Peyer's patch (tissue), 4 donors: ENCODE measurements around the gene UTP14C. TPM values are rescaled to one million over a fixed set of nuclear protein-coding genes. Genes with fewer than 3 reads are reported as not detected.

Experiments used
- DNase-seq, 3 donors: peaks; one replicate each; pipeline ENCODE4 v3.0.0-alpha.2; 2017 to 2019
- H3K27ac ChIP-seq, 4 donors: fragments of 200-600 bp; sonication (generic); one replicate each; pipeline ENCODE4 v1.5.1; 2016 to 2019
- H3K27me3 ChIP-seq, 2 donors: fragments of 200-600 bp; sonication (generic); one replicate each; pipeline ENCODE4 v1.5.1; 2019
- H3K36me3 ChIP-seq, 3 donors: fragments of 200-600 bp; sonication (generic); one replicate each; pipeline ENCODE4 v1.5.1; 2016 to 2019
- H3K4me1 ChIP-seq, 4 donors: fragments of 200-600 bp; sonication (generic); one replicate each; pipeline ENCODE4 v1.5.1; 2016 to 2019
- H3K4me3 ChIP-seq, 4 donors: fragments of 200-600 bp; sonication (generic); 1 replicate in 3 of 4; 2 replicates in 1 of 4; pipeline ENCODE4 v1.5.1; 2016 to 2019; ENCODE audit warnings: mild to moderate bottlenecking in 1 of 4
- H3K9me3 ChIP-seq, 4 donors: fragments of 200-600 bp; sonication (generic); one replicate each; pipeline ENCODE4 v1.5.1; 2016 to 2019; ENCODE audit warnings: mild to moderate bottlenecking in 1 of 4
- CTCF ChIP-seq, 6 experiments: fragments of 450-650 bp in 4 of 6; fragments of 200-600 bp in 2 of 6; sonication (generic) in 1 of 6; IDR thresholded peaks; one replicate each; pipeline ENCODE4 v1.5.1; 2017 to 2019; ENCODE audit warnings: antibody characterized with exemption in 6 of 6, mild to moderate bottlenecking in 3 of 6, moderate library complexity in 1 of 6
- POLR2A ChIP-seq, 2 donors: fragments of 450-650 bp; IDR thresholded peaks; one replicate each; pipeline ENCODE4 v1.5.1; 2017; ENCODE audit warnings: antibody characterized with exemption in 2 of 2, mild to moderate bottlenecking in 2 of 2, moderate library complexity in 2 of 2
- total RNA-seq, 4 donors: library from RNA; depleted of rRNA; stranded (reverse); fragments of >200 nt; gene quantifications; one replicate each; pipeline ENCODE4 v1.1.0, GENCODE V29; 2016

Gene UTP14C
- total RNA-seq, 4 donors from 2014 or later = 17.2 to 20.1 (median 18.6) TPM

GRCh38 chr13:52005841-52006522 is 18.5 kb upstream of the UTP14C start:
- TF ChIP-seq CTCF (IDR thresholded peaks at IDR 0.05) = no peak
- TF ChIP-seq POLR2A (IDR thresholded peaks at IDR 0.05) = no peak
- no peaks in the 10 kb centered on the region for H3K36me3 ChIP-seq
- DNase-seq = no peak
- H3K4me1 ChIP-seq = peaks cover 0 to 21% (median 4%) of the 10 kb centered on the region in 4 donors
- H3K27me3 ChIP-seq = no peaks in the 10 kb centered on the region
- peak overlapping the region in 1 of 4 donors; percentile 21 for H3K4me3 ChIP-seq
- peak overlapping the region in 2 of 4 donors; percentile 39 to 59 for H3K27ac ChIP-seq
- no peaks in the 10 kb centered on the region for H3K9me3 ChIP-seq

DNA sequence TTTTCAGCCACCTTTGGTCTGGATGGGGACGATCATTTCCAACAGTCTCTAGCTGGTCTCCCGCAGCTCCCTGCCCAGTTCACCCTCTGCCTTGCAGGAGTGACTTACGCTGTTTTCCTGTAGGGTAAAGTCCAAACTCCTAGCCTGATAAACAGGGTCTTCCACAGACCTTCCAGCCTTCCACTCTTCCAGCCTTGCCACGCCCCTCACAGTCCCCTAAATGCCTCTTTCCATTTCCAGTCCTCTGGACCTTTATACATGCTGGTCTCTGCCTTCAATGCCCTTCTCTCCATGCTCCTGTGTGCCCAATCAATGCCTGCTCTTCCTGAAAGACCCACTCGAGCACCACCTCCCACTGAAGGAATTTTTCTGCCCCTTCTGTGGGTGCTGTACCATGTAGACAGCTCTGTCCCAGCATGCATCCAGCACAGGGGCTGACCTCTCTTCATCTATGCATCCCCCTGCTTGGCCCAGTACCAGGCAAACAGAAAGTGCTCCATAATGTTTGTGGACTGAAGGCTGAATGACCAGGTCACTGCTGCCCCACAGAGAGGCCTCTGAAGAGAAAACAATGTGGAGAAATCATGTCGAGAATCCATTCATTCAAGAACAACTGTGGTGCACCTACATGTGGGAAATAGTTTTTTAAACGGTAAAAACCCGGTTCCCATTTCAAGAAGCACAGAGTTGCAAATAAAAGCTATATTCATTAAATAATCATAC is 17.8 kb upstream of the UTP14C start:
- TF ChIP-seq POLR2A (IDR thresholded peaks at IDR 0.05) = no peak
- no peak for TF ChIP-seq CTCF (IDR thresholded peaks at IDR 0.05)
- DNase-seq = no peak
- H3K27ac ChIP-seq = peak overlapping the region in 2 of 4 donors; percentile 39 to 59
- H3K36me3 ChIP-seq = no peaks in the 10 kb centered on the region
- H3K9me3 ChIP-seq = no peaks in the 10 kb centered on the region
- H3K27me3 ChIP-seq = no peaks in the 10 kb centered on the region
- H3K4me1 ChIP-seq = peaks cover 0 to 22% (median 6%) of the 10 kb centered on the region in 4 donors
- H3K4me3 ChIP-seq = peak overlapping the region in 1 of 4 donors; percentile 21

- Histone ChIP-seq H3K4me1 (peaks cover 0 to 28% (median 6%) of the 10 kb centered on the region in 4 donors), H3K4me3 (no peak overlapping the region), H3K27ac (no peak overlapping the region), H3K9me3 (no peaks in the 10 kb centered on the region), H3K36me3 (no peaks in the 10 kb centered on the region), H3K27me3 (no peaks in the 10 kb centered on the region)
- TF ChIP-seq CTCF (IDR thresholded peaks at IDR 0.05) (no peak), POLR2A (IDR thresholded peaks at IDR 0.05) (no peak)
- DNase-seq = no peak
Measured at GRCh38 chr13:52009946-52010345, 14.5 kb upstream of the UTP14C start.

- TF ChIP-seq CTCF (IDR thresholded peaks at IDR 0.05) = peak in 2 of 6 experiments; percentile 15 to 16
- TF ChIP-seq POLR2A (IDR thresholded peaks at IDR 0.05) = no peak
- Histone ChIP-seq H3K27ac (peak within 1 kb of the TSS; percentile 70 to 78 (median 72)), H3K4me1 (peaks cover 0 to 22% (median 4%) of the 10 kb centered on the region in 4 donors), H3K27me3 (no peaks in the 10 kb centered on the region), H3K9me3 (no peaks in the 10 kb centered on the region), H3K4me3 (peak within 1 kb of the TSS; percentile 77 to 90 (median 87)), H3K36me3 (no peaks in the 10 kb centered on the region)
- peak in 1 of 3 donors; percentile 59 for DNase-seq
Measured at GRCh38 chr13:52010890-52011631, 13.4 kb upstream of the UTP14C start, which contains the start of gene ATP7B. ATP7B (minus strand) TSS chr13:52011450; CDS start chr13:52011337, 113 bp downstream.
